Raji (cell line): ENCODE measurements around the gene SRMS.

Experiments used
- POLR2A ChIP-seq: IDR thresholded peaks from 2 replicates; pipeline ENCODE4 v1.6.1; 2011; ENCODE audit warnings: low read depth, low read length, control low read depth; ENCODE audit not compliant: insufficient read depth

The SRMS gene

DNA sequence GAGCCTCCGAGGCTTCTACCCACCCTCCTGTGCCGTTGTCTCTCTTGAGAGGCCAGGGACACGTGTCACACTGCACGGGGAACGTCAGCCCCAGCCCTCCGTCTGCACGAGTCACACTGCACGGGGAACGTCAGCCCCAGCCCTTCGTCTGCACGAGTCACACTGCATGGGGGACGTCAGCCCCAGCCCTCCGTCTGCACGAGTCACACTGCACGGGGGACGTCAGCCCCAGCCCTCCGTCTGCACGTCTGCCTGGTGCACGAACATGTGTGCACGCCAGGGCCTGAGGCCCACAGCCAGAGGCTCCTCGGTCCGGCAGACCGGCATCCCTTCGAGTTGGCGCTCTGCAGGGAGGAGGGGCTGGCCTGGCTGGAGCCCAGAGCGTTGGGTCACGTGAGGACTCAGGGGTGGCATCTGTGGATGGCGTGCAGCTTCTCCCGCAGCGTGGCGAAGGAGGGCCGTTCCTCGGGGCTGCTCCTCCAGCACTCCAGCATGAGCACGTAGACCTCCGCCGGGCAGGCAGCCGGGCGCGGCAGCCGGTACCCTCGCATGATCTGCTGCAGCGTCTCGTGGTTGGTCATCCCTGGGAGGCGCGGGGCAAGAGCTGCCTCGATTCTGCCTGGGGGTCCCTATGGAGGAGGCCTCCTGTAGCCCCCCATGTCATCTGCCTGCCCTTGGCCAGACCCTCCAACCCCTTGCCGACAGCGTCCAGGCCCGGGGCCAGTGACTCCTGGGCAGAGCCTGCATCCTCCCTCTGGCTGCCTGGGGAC lies 6.9 kb downstream of the SRMS start:
- no peak for TF ChIP-seq POLR2A

DNA sequence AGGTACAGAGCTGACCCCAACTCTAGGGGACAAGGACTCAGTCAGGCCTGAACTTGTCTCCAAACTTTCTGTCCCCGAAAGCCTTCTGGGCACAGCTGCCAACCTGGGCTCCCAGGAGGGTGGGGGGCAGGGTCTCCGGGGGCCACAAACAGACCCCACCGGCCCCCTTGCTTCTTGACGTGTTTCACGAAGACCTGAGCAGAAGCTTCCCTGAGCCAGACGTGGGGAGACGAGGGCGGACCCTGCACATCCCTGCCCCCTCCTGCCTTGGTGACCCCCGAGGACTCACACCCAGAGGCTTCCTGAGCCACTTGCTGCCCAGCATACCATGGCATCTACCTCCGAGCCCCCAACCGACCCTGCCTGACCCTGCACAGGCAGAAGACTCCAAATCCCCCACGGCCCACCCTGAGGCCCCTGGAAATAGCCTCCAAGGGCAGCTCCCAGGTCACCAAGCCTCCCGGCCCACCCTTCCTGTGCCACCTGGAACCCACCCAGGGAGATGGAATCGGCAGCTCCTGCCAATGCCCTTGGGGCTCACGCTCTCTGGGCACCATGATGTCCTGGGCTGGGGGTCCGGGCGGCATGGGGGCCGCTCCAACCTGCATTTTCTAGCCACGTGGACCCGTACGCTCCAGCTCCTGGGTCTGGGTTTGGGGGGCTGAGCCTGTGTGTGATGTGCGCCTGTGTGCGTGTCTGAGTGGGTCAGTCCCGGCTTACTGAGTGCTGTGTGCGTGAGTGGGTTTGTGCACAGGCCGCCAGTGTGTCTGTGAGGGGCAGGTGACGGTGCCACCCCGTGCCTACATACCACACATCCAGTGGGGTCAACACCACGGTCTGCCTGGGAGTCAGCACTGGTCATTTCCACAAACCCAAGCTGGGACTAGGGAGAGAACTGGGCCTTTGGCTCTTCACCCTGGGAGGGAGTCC lies 7.8 kb downstream of the SRMS start:
- no peak for TF ChIP-seq POLR2A

DNA sequence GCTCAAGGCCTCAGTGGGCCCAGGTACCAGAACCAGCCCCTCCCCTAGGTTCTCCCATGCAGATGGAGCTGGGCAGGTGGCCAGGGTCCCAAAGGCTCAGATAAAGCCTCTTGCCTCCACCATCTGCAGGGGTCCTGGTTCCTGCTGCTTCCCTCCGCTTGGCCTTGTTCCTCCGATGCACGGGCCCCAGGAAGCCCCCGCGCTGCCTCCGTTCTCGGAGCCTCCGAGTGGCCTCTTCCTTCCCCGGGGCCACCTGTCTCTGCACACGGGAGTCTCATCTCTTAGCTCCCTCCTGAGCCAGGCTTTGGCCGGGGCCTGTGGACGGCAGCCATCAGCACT lies 8.5 kb downstream of the SRMS start:
- TF ChIP-seq POLR2A, result no peak

DNA sequence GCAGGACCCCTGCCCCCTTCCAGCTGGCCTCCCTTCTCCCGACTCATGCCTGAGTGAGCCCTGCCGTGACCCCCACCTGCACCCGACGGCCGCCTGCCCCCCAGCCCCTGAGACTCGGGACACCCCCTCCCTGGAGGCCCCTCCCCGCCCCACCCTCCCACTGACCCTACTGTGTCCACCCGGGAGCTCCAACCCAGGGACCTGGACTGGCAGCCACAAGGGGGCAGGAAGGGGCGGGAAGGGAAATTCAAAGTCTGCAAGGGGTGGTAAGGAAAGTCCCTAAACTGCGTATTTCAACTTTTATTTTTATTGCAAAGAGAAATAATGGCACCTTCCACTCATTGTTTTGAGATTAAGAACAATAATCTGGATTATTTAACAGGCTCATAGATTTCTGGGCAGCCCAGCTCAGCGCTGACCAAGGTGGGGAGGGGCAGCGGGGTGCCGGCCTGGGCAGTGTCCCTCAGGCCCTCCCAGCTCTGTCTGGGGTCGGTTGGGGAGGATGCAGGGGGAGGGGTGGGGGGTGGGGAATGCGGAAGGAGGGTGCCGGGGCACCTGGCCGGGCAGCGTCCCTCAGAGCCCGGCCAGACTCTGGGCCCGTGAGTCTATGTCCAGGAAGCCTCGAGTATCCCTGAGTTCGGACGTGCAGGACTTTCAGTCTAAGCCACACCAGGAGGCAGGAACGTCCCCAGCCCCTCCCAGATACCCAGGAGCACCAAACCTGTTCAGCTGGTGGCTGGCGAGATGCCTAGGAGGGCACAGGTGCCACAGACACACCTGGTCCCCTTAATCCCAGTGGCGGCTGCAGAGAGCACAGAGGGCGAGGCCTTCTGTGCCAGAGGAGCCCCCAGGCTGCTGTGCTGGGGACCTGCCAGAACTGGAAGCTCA lies 9.1 kb downstream of the SRMS start:
- no peak for TF ChIP-seq POLR2A

DNA sequence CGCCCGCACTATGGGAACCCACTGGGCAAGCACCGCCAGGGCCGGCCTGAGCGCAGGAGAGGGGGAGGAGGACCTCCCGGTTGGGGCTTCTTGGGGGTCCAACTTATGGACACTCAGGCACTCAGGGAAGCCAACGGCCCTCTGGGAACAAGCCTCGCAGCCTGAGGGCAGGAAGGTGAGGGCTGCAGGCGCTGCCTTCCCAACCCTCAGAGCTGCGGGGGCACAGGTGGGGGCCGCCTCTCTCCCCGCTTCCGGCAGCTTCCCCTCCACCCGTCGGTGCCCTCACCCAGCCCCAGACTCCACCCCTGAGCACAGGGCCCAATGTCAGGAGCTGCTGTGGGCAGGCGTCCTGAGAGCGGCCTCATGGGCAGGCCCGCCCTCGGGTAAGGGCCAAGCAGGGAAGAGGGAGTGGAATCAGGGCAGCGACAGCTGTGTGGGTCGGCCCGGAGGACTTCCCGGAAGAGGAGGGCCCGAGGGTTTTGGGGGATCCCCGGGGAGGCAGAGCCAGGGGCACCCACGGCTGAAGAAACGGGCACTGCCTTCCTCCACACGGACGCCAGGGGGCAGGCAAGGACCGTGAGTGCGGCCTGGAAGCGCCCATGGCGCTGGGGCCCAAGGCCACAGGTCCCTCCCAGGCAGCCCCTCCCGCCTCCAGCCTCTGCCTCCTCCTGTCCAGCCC lies 9.9 kb downstream of the SRMS start:
- peak; percentile 65; the same call in 1 of the 2 replicates for TF ChIP-seq POLR2A

DNA sequence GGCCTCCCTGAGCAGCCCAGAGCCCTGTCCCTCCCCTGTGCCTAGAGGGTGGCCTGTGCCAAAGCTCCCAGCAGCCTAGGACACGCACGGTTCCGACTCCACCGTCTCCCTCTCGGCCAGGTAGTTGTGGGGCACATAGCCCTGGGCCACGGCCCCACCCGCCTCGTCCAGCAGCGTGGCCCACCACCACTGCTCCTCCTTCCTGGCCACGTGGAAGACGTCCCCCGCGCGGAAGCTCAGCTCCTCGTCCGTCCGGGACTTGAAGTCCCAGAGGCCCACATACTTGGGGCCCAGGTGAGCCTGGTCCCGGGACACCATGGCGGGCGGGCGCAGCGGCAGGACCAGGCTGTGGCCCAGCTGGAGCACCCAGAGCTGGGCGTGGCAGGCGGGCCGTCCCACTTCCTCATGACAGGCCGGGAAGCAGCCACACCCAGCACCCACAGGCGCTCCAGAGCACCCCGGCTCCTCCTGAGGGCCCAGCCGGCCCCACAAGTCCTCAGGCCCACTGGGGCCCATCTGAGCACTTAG lies 10.5 kb downstream of the SRMS start, which contains the start of gene PTK6:
Gene PTK6, minus strand, starts transcription at position 380 of the 528 bp plus-strand sequence. Its CDS starts 62 bp downstream, at position 318.
- no peak for TF ChIP-seq POLR2A

DNA sequence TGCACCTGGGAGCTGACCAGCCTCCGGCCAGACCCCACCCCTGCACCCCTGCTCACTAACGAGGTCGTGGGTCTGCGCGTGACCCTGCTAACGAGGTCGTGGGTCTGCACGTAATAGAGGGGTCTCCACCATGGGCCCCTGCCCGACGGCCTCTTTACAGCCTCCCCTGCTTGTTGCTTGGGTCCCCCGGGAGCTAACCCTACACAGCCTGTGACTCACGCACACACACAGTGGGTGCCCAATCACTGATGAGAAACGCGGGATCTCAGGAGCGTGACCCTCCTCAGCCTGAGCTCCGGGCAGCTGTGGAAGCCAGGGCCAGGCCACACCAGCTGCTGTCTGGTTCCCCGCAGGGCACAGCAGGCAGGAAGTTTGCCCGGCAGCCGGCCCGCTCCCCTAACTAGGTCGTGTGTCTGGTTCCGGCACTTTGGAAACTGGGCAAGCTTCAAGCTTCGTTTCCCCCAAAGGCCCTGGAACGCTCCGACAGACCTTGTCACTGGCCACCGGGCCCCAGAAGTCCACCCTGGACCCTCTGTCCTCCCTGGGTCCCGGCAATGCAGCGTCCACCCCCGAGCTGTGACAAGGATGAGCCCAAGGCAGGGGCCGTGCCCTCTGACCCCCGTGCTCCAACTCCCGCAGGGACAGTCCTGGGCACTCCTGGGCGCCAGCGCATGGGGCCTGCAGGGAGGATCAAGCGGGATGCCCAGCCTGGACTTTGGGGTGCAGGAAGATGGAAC lies 11.1 kb downstream of the SRMS start:
- no peak for TF ChIP-seq POLR2A

DNA sequence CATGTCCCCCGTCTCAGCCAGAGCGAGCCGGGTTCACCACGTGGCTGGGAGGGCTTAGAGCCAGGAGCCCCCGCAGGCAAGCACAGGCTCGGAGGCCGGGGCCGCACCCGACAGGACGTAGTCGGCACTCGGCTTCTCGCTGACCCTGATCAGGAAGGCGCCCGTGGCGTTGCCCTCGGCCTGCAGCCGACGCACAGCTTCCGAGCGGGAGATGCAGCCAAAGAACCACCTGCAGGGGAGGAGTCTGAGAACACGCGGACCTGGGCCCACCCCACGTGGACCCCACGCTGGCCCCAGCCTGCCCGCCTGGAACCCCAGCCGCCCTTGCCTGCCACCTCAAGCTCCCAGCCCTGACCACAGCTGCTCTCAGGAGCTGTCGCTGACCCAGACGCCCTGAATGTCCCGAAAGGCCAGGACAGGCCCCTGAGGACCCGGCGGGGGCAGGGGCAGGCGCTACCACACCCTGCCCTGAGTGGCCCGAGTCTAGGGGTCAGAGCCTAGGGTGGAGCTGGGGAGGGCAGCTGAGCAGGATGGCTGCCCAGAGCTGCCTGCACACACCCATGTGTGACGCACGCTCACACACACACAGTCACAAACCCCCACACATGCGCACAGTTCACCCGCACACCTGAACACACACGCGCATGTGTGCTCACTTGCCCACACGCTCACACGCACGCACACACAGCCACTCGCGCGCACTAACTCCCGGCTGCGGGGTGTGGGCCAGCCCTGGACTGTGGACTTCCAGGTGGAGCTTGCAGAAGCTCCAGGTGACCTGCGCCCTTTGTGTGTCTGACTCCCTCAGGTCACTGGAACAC lies 12.5 kb downstream of the SRMS start:
- no peak for TF ChIP-seq POLR2A

DNA sequence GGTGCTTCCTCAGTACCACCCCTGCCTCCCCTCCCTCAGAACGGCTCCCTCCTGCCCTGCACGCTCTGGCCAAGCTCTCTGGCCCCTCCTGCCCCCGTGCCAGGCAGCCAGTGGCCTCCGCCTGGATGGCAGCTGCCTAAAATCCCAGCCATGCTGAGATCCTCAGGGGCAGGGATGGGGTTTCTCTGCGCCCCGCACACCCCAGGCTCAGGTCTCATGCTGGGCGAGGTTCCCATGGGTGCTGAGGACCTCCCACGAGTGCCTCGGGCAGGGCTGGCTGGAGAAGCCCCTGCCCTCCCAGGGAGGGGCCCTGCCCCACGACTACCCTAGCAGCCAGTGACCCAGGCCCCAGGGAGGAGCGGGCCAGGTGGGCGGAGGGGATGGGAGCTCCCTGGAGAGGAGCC lies 13.1 kb downstream of the SRMS start:
- TF ChIP-seq POLR2A, result no peak

DNA sequence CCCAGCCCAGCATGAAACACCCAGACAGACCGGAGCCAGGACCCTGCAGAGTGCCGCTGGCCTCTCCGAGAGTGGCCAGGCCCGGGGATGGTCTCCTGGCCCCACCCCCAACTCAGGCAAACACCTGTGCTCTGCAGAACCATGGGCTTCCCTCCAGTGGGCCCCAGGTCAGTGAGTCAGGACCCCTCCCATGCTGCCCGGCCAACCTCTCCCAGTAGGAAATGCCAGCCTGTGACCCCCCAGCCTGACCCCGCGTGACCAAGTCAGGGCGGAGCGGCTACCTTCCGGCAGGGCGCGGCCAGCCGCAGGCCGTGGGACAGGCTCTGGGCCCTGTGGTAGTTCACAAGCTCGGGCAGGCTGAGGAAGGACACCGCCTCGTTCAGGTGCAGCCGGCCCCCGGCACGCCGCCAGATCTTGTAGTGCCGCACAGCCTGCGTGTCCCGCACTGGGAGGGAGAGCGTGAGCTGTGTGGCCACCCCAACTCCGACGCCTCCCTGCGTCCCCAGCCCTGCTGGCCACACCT lies 13.6 kb downstream of the SRMS start:
- TF ChIP-seq POLR2A, result no peak

DNA sequence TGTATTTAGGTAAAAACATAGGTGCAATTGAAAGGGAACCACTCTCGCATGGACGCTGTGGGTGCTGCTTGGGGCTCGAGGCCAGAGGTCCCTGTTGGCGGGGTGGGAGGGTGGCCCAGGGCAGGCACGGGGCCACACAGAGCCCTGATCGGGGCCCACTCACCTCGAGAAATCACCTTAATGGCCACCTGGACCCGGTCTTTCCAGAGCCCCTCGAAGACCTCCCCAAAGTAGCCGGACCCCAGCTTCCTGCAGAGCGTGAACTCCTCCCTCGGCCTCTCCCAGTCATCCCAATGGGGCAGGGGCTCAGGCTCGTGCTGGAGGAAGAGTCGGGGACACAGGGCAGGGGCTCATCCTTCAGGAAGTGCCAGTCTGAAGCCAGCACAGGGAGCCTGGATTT lies 14.2 kb downstream of the SRMS start:
- no peak for TF ChIP-seq POLR2A

DNA sequence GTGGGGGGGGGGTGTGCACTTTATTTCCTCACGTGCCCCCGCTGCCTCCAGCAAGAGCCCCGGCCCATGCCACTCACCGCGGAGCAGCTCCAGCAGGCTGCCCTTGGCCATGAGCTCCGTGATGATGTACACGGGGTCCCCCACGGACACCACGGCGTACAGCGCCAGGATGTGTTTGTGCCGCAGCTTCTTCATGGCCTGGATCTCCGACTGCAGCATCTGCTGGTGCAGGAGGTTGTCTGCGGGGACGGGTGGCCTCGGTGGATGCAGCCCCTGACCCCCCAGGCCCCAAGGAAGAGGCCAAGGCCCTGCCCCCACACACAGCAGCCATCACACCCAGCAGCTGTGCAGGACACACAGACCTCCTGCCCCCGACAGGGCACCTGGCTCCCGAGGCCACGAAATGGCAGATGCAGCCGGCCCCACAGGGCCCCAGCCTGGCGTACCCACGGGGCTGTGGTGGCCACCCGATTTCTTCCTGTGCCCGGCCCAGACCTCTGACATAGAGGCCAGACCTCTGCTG lies 15.0 kb downstream of the SRMS start:
- TF ChIP-seq POLR2A, result no peak

DNA sequence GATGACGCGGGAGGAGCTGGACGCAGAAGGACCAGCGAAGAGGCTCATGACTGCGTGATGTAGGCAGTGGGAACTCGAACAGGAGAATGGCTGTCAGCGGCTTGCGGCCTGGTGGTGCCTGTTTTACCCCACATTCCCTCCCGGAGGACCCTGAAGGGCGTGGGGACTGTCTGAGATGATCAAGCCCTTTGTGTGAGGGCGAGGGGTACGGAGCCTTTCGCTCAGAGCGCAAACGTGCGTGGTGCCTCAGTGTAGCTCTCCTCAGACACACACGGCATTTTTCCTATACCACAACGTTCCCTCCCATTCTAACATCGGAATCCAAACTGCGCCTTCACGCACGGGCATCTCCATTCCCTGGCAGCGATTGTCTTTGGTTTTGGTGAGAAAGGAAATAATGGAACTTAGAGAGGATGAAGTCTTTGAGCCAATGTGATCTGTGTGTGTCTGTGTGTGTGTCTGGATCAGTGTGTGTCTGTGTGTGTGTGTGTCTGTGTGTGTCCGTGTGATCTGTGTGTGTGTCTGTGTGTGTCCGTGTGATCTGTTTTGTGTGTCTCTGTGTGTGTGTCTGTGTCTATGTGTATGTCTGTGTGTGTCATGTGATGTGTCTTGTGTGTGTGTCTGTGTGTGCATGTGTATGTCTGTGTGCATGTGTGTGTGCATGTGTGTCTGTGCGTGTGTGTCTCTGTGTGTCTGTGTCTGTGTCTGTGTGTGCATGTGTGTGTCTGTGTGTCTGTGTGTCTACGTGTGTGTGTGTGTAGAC lies 15.7 kb downstream of the SRMS start:
- no peak for TF ChIP-seq POLR2A
